Mesenchymal stem cell (in vitro differentiated cells and primary cell): ENCODE data around the gene CAPN11.

Source experiments
- DNase-seq: peaks from one replicate; pipeline ENCODE4 v3.0.0-alpha.2; 2013
- H2AFZ ChIP-seq: one replicate; pipeline ENCODE4 v1.6.1; 2013; ENCODE audit warnings: low read depth, mild to moderate bottlenecking, control low read depth, inconsistent platforms, low read length, moderate library complexity
- H2AK5ac ChIP-seq: 2 replicates; pipeline ENCODE4 v1.6.1; 2013; ENCODE audit warnings: low read length, moderate library complexity, mild to moderate bottlenecking, inconsistent platforms; ENCODE audit not compliant: severe bottlenecking
- H2BK120ac ChIP-seq: one replicate; pipeline ENCODE4 v1.6.1; 2013; ENCODE audit warnings: low read depth, mild to moderate bottlenecking, inconsistent platforms, low read length, moderate library complexity
- H2BK12ac ChIP-seq, 2 experiments: one replicate each; pipeline ENCODE4 v1.6.1; 2013; ENCODE audit warnings: inconsistent platforms in 2 of 2, low read length in 2 of 2, mild to moderate bottlenecking in 2 of 2, moderate library complexity in 2 of 2, control low read depth in 1 of 2
- H2BK15ac ChIP-seq: one replicate; pipeline ENCODE4 v1.6.1; 2013; ENCODE audit warnings: mild to moderate bottlenecking, low read depth, inconsistent platforms; ENCODE audit not compliant: poor library complexity, severe bottlenecking
- H2BK5ac ChIP-seq: 2 replicates; pipeline ENCODE4 v1.6.1; 2013; ENCODE audit warnings: low read depth, mild to moderate bottlenecking, low read length, control low read depth, inconsistent platforms; ENCODE audit not compliant: poor library complexity, severe bottlenecking
- H3K14ac ChIP-seq, 2 experiments: one replicate each; pipeline ENCODE4 v1.6.1; 2013; ENCODE audit warnings: inconsistent platforms in 2 of 2, low read length in 2 of 2, control low read depth in 1 of 2, mild to moderate bottlenecking in 1 of 2, moderate library complexity in 1 of 2
- H3K18ac ChIP-seq, 2 experiments: one replicate each; pipeline ENCODE4 v1.6.1; 2013; ENCODE audit warnings: inconsistent platforms in 2 of 2, low read length in 2 of 2, control low read depth in 1 of 2, low read depth in 1 of 2, mild to moderate bottlenecking in 1 of 2
- H3K23ac ChIP-seq, 2 experiments: one replicate each; pipeline ENCODE4 v1.6.1; 2013; ENCODE audit warnings: inconsistent platforms in 2 of 2, low read length in 2 of 2, mild to moderate bottlenecking in 2 of 2, moderate library complexity in 2 of 2, control low read depth in 1 of 2
- H3K27ac ChIP-seq: 2 replicates; pipeline ENCODE4 v1.5.1; 2013; ENCODE audit warnings: mild to moderate bottlenecking, moderate library complexity, low read length, control low read depth, inconsistent platforms; ENCODE audit not compliant: poor library complexity, severe bottlenecking
- H3K27me3 ChIP-seq, 2 experiments: 2 replicates each; pipeline versions ENCODE4 v1.6.1 to v1.7.0; 2013; ENCODE audit warnings: low read length in 2 of 2, mild to moderate bottlenecking in 2 of 2, moderate library complexity in 2 of 2, control low read depth in 1 of 2, inconsistent platforms in 1 of 2; ENCODE audit not compliant: control insufficient read depth in 1 of 2, insufficient read depth in 1 of 2
- H3K36me3 ChIP-seq, 2 experiments: 2 replicates each; pipeline versions ENCODE4 v1.6.1 to v1.7.0; 2013; ENCODE audit warnings: low read length in 2 of 2, control low read depth in 1 of 2, inconsistent platforms in 1 of 2, low read depth in 1 of 2, mild to moderate bottlenecking in 1 of 2; ENCODE audit not compliant: insufficient read depth in 2 of 2, control insufficient read depth in 1 of 2
- H3K4ac ChIP-seq, 2 experiments: one replicate each; pipeline ENCODE4 v1.6.1; 2013; ENCODE audit warnings: inconsistent platforms in 2 of 2, low read length in 2 of 2, mild to moderate bottlenecking in 2 of 2, moderate library complexity in 2 of 2, control low read depth in 1 of 2, low read depth in 1 of 2
- H3K4me1 ChIP-seq: 2 replicates; pipeline ENCODE4 v1.6.1; 2013; ENCODE audit warnings: low read depth, low read length, control low read depth; ENCODE audit not compliant: control insufficient read depth, insufficient read depth
- H3K4me2 ChIP-seq: 2 replicates; pipeline ENCODE4 v1.6.1; 2013; ENCODE audit warnings: low read length, mild to moderate bottlenecking, inconsistent platforms; ENCODE audit not compliant: poor library complexity, severe bottlenecking
- H3K4me3 ChIP-seq, 2 experiments: 2 replicates each; pipeline versions ENCODE4 v1.5.1 to v1.7.0; 2013; ENCODE audit warnings: low read length in 2 of 2, mild to moderate bottlenecking in 2 of 2, control low read depth in 1 of 2, low read depth in 1 of 2; ENCODE audit not compliant: insufficient read depth in 1 of 2
- H3K79me1 ChIP-seq: replicated peaks from 2 replicates; pipeline ENCODE4 v1.6.1; 2013; ENCODE audit warnings: mild to moderate bottlenecking, control low read depth, low read length, inconsistent platforms; ENCODE audit not compliant: poor library complexity, severe bottlenecking
- H3K9ac ChIP-seq: 2 replicates; pipeline ENCODE4 v1.7.0; 2013; ENCODE audit warnings: mild to moderate bottlenecking, low read length, moderate library complexity
- H3K9me3 ChIP-seq: 2 replicates; pipeline ENCODE4 v1.7.0; 2013; ENCODE audit warnings: mild to moderate bottlenecking, low read length; ENCODE audit not compliant: control insufficient read depth
- H4K8ac ChIP-seq: one replicate; pipeline ENCODE4 v1.6.1; 2013; ENCODE audit warnings: inconsistent platforms, mild to moderate bottlenecking, low read length, moderate library complexity
- H4K91ac ChIP-seq: one replicate; pipeline ENCODE4 v1.6.1; 2013; ENCODE audit warnings: mild to moderate bottlenecking, low read length, inconsistent platforms
- WGBS: methylation state at CpG from one replicate; pipeline ENCODE4 v1.1.7; 2013; ENCODE audit warnings: mixed read lengths; 5-methylcytosine and 5-hydroxymethylcytosine counted together

The CAPN11 gene

DNA sequence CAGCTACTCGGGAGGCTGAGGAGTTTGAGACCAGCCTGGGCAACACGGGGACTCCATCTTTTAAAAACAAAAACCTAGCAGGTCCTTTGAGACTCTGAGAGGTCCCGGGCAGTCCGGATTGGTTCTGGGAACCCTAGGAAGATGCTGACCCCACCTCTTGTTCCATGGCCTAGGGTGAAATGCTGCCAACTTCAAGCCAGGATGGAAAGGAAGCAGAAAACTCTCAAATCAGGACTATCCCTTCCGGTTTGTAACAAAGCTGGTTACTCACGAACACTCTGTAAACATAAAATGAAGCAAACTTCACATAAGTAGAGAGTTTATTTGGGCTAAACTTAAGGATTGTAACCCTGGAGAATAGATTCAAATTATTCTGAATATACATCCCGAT is 28.0 kb downstream of the CAPN11 start:
- no peak overlapping the region for H2AK5ac ChIP-seq
- H2BK12ac ChIP-seq = no peak overlapping the region
- no peak overlapping the region for H4K8ac ChIP-seq
- H3K9ac ChIP-seq = no peak overlapping the region
- H4K91ac ChIP-seq = no peak overlapping the region
- no peak overlapping the region for H2BK5ac ChIP-seq
- no peak for DNase-seq
- H3K4ac ChIP-seq = no peak overlapping the region
- H2AFZ ChIP-seq = no peak overlapping the region
- no peaks in the 10 kb centered on the region for H3K79me1 ChIP-seq
- H3K4me2 ChIP-seq = no peak overlapping the region
- peaks cover 2% of the 10 kb centered on the region for H3K4me1 ChIP-seq
- no peaks in the 10 kb centered on the region for H3K9me3 ChIP-seq
- H3K23ac ChIP-seq = no peak overlapping the region
- H3K18ac ChIP-seq = no peak overlapping the region
- no peaks in the 10 kb centered on the region for H3K36me3 ChIP-seq
- no peak overlapping the region for H3K27ac ChIP-seq
- no peak overlapping the region for H2BK120ac ChIP-seq
- H3K4me3 ChIP-seq = no peak overlapping the region
- WGBS = 88% methylated on average over 5 of the region's 7 CpGs
- peaks cover 15 to 26% of the 10 kb centered on the region in 2 experiments for H3K27me3 ChIP-seq
- H2BK15ac ChIP-seq = no peak overlapping the region
- no peak overlapping the region for H3K14ac ChIP-seq

DNA sequence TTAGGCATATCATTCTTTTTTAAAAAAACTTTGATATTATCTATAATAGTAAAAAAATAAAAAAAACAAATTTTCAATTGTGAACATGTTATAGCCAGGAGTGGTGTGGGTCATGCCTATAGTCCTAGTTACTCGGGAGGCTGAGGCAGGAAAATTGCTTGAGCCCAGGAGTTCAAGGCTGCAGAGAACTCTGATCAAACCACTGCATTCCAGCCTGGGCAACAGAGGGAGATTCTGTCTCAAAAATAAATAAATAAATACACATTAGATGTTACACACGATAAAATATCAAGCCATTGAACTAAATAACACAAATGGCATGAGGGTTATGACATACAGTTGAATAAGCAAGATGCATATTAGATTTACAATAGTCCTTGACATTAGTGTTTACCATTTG is 30.2 kb downstream of the CAPN11 start:
- H3K27me3 ChIP-seq = peaks cover 13 to 16% of the 10 kb centered on the region in 2 experiments
- no peaks in the 10 kb centered on the region for H3K36me3 ChIP-seq
- no peak for DNase-seq
- no peak overlapping the region for H3K9ac ChIP-seq
- no peak overlapping the region for H4K91ac ChIP-seq
- H2BK15ac ChIP-seq = no peak overlapping the region
- no peaks in the 10 kb centered on the region for H3K79me1 ChIP-seq
- H2BK12ac ChIP-seq = no peak overlapping the region
- H2BK120ac ChIP-seq = no peak overlapping the region
- 100% methylated on average over 1 of the region's 2 CpGs for WGBS
- H3K4me3 ChIP-seq = no peak overlapping the region
- H3K18ac ChIP-seq = no peak overlapping the region
- no peak overlapping the region for H2AFZ ChIP-seq
- no peak overlapping the region for H3K14ac ChIP-seq
- H2BK5ac ChIP-seq = no peak overlapping the region
- H4K8ac ChIP-seq = no peak overlapping the region
- H3K9me3 ChIP-seq = no peaks in the 10 kb centered on the region
- no peak overlapping the region for H3K4me2 ChIP-seq
- H2AK5ac ChIP-seq = no peak overlapping the region
- H3K27ac ChIP-seq = no peak overlapping the region
- no peak overlapping the region for H3K23ac ChIP-seq
- no peak overlapping the region for H3K4ac ChIP-seq
- H3K4me1 ChIP-seq = peaks cover 2% of the 10 kb centered on the region

DNA sequence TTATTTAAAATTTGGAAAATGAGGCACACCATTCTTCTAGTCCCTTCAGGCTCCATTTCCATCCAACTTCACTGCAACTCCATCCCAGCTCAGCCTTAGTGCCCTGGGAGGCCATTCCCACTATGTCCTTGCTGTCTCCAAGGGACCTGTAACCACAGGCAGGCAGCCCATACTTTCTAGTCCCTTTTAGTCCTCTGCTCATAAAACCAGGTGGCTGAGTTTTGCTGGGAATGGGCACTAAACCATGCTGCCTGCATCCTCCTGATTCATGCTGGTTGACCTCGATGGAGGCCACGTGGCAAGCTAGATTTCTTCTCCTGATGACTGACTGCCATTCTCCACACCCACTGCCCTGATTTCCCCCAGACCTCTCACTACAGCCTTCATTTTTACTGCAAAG is 30.6 kb downstream of the CAPN11 start:
- Histone ChIP-seq H3K4me3 (no peak overlapping the region), H3K9me3 (no peaks in the 10 kb centered on the region), H2BK120ac (no peak overlapping the region), H2BK5ac (no peak overlapping the region), H3K4me2 (no peak overlapping the region), H3K23ac (no peak overlapping the region), H3K36me3 (no peaks in the 10 kb centered on the region), H2AK5ac (no peak overlapping the region), H3K18ac (no peak overlapping the region), H3K14ac (no peak overlapping the region), H3K79me1 (no peaks in the 10 kb centered on the region), H4K8ac (no peak overlapping the region), H3K9ac (no peak overlapping the region), H3K27ac (no peak overlapping the region), H4K91ac (no peak overlapping the region), H3K27me3 (peaks cover 10 to 13% of the 10 kb centered on the region in 2 experiments), H2BK12ac (no peak overlapping the region), H2AFZ (no peak overlapping the region), H3K4me1 (peaks cover 2% of the 10 kb centered on the region), H3K4ac (no peak overlapping the region), H2BK15ac (no peak overlapping the region)
- no peak for DNase-seq
- 97% methylated on average over 2 of the region's 2 CpGs for WGBS

DNA sequence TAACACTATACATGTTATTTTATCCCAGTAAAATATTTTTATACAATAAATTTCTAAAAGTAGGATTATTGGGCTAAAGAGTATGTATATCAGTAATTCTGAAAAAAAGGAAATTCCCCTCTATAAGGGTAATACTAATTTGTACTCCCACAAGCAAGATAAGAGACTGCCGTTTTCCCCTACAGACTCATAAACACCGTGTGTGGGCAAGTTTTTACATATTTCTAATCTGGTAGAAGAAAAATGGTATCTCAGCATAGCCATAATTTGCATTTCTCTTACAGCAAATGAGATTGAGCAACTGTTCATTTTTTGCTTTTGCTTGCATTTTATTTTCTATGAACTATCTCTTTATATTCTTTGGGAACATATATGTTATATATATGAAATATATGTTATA is 32.1 kb downstream of the CAPN11 start:
- DNase-seq = no peak
- Histone ChIP-seq H3K9ac (no peak overlapping the region), H4K91ac (no peak overlapping the region), H3K79me1 (no peaks in the 10 kb centered on the region), H2BK5ac (no peak overlapping the region), H3K18ac (no peak overlapping the region), H2AK5ac (no peak overlapping the region), H3K27me3 (peaks cover 7 to 13% of the 10 kb centered on the region in 2 experiments), H3K4me1 (peaks cover 2% of the 10 kb centered on the region), H3K4me2 (no peak overlapping the region), H3K4ac (no peak overlapping the region), H3K14ac (no peak overlapping the region), H4K8ac (no peak overlapping the region), H2BK15ac (no peak overlapping the region), H3K9me3 (no peaks in the 10 kb centered on the region), H3K27ac (no peak overlapping the region), H3K4me3 (no peak overlapping the region), H2BK12ac (no peak overlapping the region), H2BK120ac (no peak overlapping the region), H2AFZ (no peak overlapping the region), H3K36me3 (no peaks in the 10 kb centered on the region), H3K23ac (no peak overlapping the region)
- no CpG with 5 or more reads among the region's 2 CpGs for WGBS
